ENCODE data around the gene OR2D2. TPM values are rescaled to one million over a fixed set of nuclear protein-coding genes. Genes with fewer than 3 reads are reported as not detected.
"Not testable (repeated sequence)": the region's sequence is repeated elsewhere in the genome, so short reads cannot be mapped to it uniquely, and the experiment has no call there.

The OR2D2 gene
- total RNA-seq: 0.10 TPM

DNA sequence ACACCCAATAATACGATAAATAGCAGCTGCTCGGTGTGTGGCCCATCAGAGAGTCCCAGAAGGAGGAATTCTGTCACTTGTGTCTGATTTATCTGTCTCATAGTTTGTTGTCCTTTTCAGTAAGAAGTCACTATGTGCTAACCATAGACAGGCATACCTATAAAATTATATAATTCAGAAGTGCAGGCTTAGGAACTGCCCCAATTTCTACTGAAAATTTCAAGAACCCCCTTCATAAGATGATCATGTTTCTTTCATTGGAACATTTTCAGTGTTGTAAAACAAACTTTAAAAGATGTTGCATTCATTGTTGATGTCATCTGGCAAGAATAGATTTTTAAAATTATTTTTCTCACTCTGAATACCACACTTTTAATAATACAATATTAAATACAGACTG is at the start of gene OR2D2:
Gene OR2D2 (minus strand): TSS at position 101 of the 400 bp plus-strand sequence. CDS start 0 bp downstream, at position 101.
- Histone ChIP-seq H3K27me3 (ENCODE audit: insufficient read depth, low read length) (no peaks in the 10 kb centered on the region), H3K9me3 (ENCODE audit: low read depth, low read length) (no peaks in the 10 kb centered on the region)

DNA sequence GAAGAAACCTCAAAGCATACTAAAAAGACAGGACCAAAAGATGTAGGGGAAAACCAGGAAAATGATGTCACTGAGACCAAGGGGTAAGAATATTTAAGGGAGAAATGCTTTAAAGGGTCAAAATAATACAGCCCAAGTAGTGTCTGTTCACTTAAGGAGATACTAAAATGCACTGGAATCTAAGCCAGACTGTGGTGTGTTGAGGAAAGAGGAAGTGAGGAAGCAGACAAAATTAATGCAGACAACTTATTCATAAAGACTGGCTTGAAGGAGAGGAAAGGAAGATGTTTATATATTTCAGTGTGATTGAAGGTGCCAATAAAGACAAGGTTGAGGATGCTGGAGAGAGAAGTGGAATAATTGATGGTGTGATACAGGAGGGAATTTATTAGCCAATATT is 49.7 kb upstream of the OR2D2 start:
- no peaks in the 10 kb centered on the region for H3K27me3 ChIP-seq (ENCODE audit: insufficient read depth, low read length)
- H3K4me3 ChIP-seq (ENCODE audit: low read length): no peak overlapping the region
- no peaks in the 10 kb centered on the region for H3K9me3 ChIP-seq (ENCODE audit: low read depth, low read length)
- no peaks in the 10 kb centered on the region for H3K4me1 ChIP-seq (ENCODE audit: insufficient read depth, low read length)

More for the DNA sequence above, at the start of gene OR2D2:
- H3K4me1 ChIP-seq (ENCODE audit: insufficient read depth, low read length): no peaks in the 10 kb centered on the region
- no peak within 1 kb of the TSS for H3K4me3 ChIP-seq (ENCODE audit: low read length)

DNA sequence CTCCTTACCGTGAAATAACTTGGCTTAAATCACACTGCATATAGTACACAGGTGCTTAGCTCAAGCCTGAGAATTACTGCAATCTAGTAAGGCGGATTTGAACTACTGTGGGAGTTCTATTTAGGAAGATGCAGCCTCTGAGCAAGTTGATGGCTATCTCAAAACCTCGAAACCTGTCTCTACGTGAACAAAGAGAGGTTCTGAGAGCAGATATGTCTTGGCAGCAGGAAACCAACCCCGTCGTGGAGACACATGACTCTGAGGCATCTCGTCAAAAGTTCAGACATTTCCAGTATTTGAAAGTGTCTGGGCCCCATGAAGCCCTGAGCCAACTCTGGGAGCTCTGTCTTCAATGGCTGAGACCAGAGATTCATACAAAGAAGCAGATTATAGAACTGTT is 39.8 kb upstream of the OR2D2 start:
- Histone ChIP-seq H3K4me3 (ENCODE audit: low read length) (no peak overlapping the region), H3K9me3 (ENCODE audit: low read depth, low read length) (no peaks in the 10 kb centered on the region)

DNA sequence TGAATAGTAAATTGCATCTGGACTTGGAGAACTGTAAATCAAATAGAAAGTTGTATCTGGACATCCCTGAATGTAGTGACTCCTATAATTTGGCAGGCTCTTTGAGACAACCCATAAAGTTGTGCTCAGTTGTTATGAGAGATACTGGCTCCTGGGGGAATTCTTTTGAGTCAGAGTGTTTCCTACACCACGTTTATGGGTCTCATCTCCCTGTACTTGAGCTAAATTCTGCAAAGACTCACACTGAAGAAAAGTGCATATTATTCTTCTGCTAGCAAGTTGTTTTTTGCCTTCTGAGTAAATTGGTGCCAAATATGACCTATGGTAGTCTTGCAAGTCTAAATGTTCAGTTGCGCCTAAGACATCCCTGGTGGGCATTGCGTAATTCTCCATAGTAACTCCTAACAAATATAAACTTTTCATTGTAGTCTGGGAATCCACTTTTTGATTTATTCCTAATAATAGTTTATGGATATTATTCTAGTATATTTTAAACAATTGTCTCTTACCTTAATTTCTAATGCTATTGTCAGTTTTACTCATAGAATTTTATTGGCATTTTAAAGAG is 38.9 kb upstream of the OR2D2 start:
- no peaks in the 10 kb centered on the region for H3K9me3 ChIP-seq (ENCODE audit: low read depth, low read length)
- peaks cover 10% of the 10 kb centered on the region for H3K27me3 ChIP-seq (ENCODE audit: insufficient read depth, low read length)
- H3K4me1 ChIP-seq (ENCODE audit: insufficient read depth, low read length): peaks cover 14% of the 10 kb centered on the region
- H3K4me3 ChIP-seq (ENCODE audit: low read length): no peak overlapping the region

More for the DNA sequence above, 39.8 kb upstream of the OR2D2 start:
- H3K4me1 ChIP-seq (ENCODE audit: insufficient read depth, low read length): peaks cover 4% of the 10 kb centered on the region
- H3K27me3 ChIP-seq (ENCODE audit: insufficient read depth, low read length): peaks cover 10% of the 10 kb centered on the region

- H3K27me3 ChIP-seq (ENCODE audit: insufficient read depth, low read length): peaks cover 18% of the 10 kb centered on the region
- H3K9me3 ChIP-seq (ENCODE audit: low read depth, low read length): no peaks in the 10 kb centered on the region
- H3K4me1 ChIP-seq (ENCODE audit: insufficient read depth, low read length): peaks cover 18% of the 10 kb centered on the region
- no peak overlapping the region for H3K4me3 ChIP-seq (ENCODE audit: low read length)
Measured at GRCh38 chr11:6928916-6929315, 36.6 kb upstream of the OR2D2 start.

- no peaks in the 10 kb centered on the region for H3K9me3 ChIP-seq (ENCODE audit: low read depth, low read length)
- peak overlapping the region; percentile 45 for H3K4me3 ChIP-seq (ENCODE audit: low read length)
- peaks cover 18% of the 10 kb centered on the region for H3K4me1 ChIP-seq (ENCODE audit: insufficient read depth, low read length)
- H3K27me3 ChIP-seq (ENCODE audit: insufficient read depth, low read length): peaks cover 18% of the 10 kb centered on the region
Measured at GRCh38 chr11:6927030-6927617, 34.8 kb upstream of the OR2D2 start.

GRCh38 chr11:6926208-6927029 is 34.1 kb upstream of the OR2D2 start, which contains the start of gene ZNF215:
Gene ZNF215, plus strand, starts transcription at chr11:6926426. Its CDS starts 5,847 bp downstream, at chr11:6932273.
- Histone ChIP-seq H3K4me3 (ENCODE audit: low read length) (peak within 1 kb of the TSS; percentile 45), H3K27me3 (ENCODE audit: insufficient read depth, low read length) (peaks cover 18% of the 10 kb centered on the region), H3K4me1 (ENCODE audit: insufficient read depth, low read length) (peaks cover 18% of the 10 kb centered on the region), H3K9me3 (ENCODE audit: low read depth, low read length) (no peaks in the 10 kb centered on the region)

DNA sequence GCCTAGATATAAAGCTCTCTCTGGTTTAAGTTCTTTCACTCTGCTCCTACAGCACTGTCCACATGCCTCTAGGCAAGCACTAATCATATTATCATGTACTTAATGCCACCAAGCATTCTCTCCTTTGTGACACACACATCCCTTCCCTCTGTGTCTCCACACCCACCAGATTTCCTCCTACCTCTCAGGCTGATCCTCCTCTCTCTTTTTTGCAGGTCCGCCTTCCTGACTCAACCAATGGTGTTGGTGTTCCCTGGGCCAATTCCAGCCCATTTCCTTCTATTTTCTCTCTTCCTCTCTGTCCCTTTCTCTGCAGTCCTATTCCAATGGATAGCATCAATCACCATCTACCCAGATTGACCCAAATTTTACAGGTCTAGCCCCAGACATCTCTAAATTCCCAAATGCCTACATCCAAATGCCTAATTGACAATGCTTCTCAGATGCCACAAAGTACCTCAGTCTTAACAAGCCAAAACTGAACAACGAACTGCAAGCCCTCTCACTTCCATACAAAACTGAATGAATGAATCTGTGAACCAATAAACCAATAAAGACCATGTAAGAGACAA is 33.4 kb upstream of the OR2D2 start:
- H3K9me3 ChIP-seq (ENCODE audit: low read depth, low read length): no peaks in the 10 kb centered on the region
- peaks cover 16% of the 10 kb centered on the region for H3K27me3 ChIP-seq (ENCODE audit: insufficient read depth, low read length)
- H3K4me1 ChIP-seq (ENCODE audit: insufficient read depth, low read length): peaks cover 18% of the 10 kb centered on the region
- H3K4me3 ChIP-seq (ENCODE audit: low read length): no peak overlapping the region

- H3K4me1 ChIP-seq (ENCODE audit: insufficient read depth, low read length): peaks cover 18% of the 10 kb centered on the region
- peaks cover 16% of the 10 kb centered on the region for H3K27me3 ChIP-seq (ENCODE audit: insufficient read depth, low read length)
- H3K9me3 ChIP-seq (ENCODE audit: low read depth, low read length): no peaks in the 10 kb centered on the region
- H3K4me3 ChIP-seq (ENCODE audit: low read length): no peak overlapping the region
Measured at GRCh38 chr11:6925007-6925577, 32.8 kb upstream of the OR2D2 start.

DNA sequence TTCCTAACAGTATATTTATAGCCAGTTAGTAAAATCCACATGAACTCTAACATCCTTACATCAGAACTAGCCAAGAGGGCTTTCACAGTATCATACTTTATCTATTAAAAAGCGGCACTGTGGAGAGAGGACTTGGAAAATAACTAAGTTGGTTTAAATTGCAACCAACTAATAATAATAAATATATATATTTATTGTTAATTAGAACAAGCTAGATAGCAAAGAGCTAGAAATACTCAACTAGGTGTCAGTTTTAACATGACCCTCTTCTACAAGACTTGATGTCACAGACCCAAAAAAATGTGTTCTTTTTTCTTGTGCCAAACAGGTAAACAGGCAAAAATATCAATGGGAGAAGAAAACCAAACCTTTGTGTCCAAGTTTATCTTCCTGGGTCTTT is 28.4 kb upstream of the OR2D2 start, which contains the start of gene OR2D3:
Gene OR2D3 (plus strand): TSS at position 301 of the 400 bp plus-strand sequence. CDS start 0 bp downstream, at position 301.
- Histone ChIP-seq H3K9me3 (ENCODE audit: low read depth, low read length) (no peaks in the 10 kb centered on the region), H3K4me1 (ENCODE audit: insufficient read depth, low read length) (no peaks in the 10 kb centered on the region), H3K27me3 (ENCODE audit: insufficient read depth, low read length) (peaks cover 6% of the 10 kb centered on the region), H3K4me3 (ENCODE audit: low read length) (no peak within 1 kb of the TSS)

GRCh38 chr11:6919698-6920097 is 27.4 kb upstream of the OR2D2 start:
- Histone ChIP-seq H3K4me1 (ENCODE audit: insufficient read depth, low read length) (no peaks in the 10 kb centered on the region), H3K9me3 (ENCODE audit: low read depth, low read length) (no peaks in the 10 kb centered on the region), H3K27me3 (ENCODE audit: insufficient read depth, low read length) (peaks cover 5% of the 10 kb centered on the region), H3K4me3 (ENCODE audit: low read length) (no peak overlapping the region)

GRCh38 chr11:6911948-6912347 is 19.6 kb upstream of the OR2D2 start:
- H3K27me3 ChIP-seq (ENCODE audit: insufficient read depth, low read length): no peaks in the 10 kb centered on the region
- no peaks in the 10 kb centered on the region for H3K9me3 ChIP-seq (ENCODE audit: low read depth, low read length)
- no peak overlapping the region for H3K4me3 ChIP-seq (ENCODE audit: low read length)
- no peaks in the 10 kb centered on the region for H3K4me1 ChIP-seq (ENCODE audit: insufficient read depth, low read length)

DNA sequence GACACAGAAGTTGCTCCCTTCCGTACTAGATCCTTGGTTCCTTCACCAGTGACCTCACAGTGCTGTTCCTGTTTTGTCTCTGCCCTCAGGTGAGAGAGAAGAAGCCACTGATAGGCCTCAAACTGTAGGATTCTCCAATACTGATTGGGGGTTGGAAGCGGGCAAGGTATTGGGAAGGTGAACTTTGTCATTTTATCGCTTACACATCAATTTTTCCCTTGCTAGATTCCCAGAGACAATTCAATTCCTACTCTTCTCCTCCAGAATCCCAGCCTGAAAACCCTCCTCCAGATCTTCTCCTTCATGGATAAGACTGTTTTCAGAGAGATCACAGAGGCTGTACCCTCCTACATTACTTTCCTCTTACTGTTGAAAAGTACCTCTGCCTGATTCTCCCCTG is 19.1 kb upstream of the OR2D2 start:
- no peaks in the 10 kb centered on the region for H3K9me3 ChIP-seq (ENCODE audit: low read depth, low read length)
- H3K27me3 ChIP-seq (ENCODE audit: insufficient read depth, low read length): no peaks in the 10 kb centered on the region
- no peak overlapping the region for H3K4me3 ChIP-seq (ENCODE audit: low read length)
- no peaks in the 10 kb centered on the region for H3K4me1 ChIP-seq (ENCODE audit: insufficient read depth, low read length)

DNA sequence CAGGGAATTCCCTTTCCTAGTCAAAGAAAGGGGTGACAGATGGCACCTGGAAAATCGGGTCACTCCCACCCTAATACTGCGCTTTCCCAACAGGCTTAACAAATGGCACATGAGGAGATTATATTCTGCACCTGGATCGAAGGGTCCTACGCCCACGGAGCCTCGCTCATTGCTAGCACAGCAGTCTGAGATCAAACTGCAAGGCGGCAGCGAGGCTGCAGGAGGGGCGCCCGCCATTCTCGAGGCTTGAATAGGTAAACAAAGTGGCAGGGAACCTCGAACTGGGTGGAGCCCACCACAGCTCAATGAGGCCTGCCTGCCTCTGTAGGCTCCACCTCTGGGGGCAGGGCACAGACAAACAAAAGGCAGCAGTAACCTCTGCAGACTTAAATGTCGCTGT is 12.5 kb upstream of the OR2D2 start:
- not testable (repeated sequence) for H3K27me3 ChIP-seq (ENCODE audit: insufficient read depth, low read length); H3K4me3 ChIP-seq (ENCODE audit: low read length); H3K4me1 ChIP-seq (ENCODE audit: insufficient read depth, low read length); H3K9me3 ChIP-seq (ENCODE audit: low read depth, low read length)

Measured in mononuclear cell (primary cell).